Endothelial cell of hepatic sinusoid (primary cell): Measurements from ENCODE around the gene ID4.

Source experiments
- in situ Hi-C: cut with HindIII; loops from 2 replicates; pipeline ENCODE4 v1.10.0; 2017; ENCODE audit warnings: low sequenced_read_pairs

Gene ID4, protein sequence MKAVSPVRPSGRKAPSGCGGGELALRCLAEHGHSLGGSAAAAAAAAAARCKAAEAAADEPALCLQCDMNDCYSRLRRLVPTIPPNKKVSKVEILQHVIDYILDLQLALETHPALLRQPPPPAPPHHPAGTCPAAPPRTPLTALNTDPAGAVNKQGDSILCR

DNA sequence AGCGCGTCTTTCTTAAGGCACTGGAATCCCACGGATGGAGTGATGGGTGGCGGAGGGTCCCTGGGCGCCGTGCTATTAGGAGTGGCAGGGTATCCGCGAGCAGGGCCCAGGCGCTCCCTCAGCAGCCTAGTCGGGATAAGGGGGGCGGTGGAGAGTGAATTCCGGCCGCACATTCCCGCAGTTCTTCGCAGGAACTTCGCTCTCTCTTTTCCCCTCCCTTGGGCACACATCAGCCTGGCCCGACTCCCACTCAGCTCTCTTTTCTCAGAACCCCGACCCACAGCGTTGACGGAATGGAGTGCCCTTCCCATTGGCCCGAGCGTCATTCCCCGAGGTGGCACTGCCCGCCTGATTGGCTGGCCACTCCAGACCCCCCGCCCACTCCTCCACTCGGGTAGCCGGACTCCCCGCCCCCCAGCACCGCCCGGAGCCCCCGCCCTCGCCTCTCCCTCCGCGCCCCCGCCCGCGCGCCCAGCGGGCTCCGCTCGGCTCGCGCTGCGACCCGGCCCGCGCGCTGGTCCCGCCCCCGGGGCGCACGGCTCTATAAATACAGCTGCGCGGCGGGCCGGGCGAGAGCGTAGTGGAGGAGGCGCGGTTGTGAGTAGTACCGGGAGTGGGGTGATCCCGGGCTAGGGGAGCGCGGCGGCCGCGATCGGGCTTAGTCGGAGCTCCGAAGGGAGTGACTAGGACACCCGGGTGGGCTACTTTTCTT is at the start of gene ID4:
TSS of gene ID4 (plus strand) at position 572 of the 712 bp plus-strand sequence. CDS start 385 bp downstream, outside the sequence.
- in situ Hi-C loops = no loop called here

DNA sequence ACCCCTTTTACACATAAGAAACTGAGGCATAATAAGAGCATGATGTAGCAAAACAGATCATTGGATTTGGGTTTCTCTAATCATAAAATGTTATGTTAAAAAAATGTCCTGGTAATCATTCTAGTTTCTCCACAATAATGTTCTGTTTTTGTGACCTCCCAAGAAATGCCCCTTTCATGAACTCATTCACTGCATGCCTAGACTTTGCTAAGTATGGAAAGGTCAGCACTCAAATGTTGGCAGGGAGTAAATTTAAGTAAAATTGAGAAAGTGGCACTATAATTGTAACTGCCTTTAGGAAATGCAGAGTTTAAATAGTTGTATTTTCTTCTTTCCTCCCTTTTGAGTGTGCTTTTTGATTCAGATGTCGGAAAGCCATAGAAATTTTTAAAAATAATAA is 48.5 kb upstream of the ID4 start:
- in situ Hi-C loops = no loop called here

DNA sequence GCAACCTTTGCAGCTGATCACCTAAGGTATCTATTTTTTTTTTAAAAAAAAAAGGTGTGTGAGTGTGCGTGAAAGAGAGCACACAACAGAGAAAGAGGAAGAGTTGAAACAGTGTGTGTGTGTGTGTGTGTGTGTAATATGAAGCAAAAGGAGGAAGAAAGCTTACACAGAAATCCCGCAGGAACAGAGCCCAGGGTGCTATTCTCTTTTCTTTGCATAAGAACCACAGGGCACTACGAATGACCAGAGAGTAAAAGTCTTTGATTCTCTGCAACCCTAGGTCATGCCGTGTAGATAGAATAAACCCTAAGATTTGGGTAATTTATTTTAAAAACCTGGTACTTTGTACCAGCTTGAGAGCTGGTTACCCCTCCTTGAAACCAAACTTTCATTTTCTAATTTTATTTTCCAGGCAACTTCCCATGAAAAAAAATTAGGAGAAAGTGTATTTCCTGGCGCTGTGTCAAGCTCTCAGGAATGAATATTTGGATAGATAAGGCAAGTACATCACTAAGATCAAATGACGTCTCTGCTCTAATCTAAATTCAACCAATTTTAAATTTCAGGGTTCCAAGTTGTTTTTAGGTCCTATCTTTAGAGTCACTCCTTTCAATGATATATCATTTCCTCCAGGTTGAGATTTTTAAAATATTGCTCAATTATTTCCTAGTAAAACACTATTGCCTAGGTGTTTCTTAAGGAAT is 47.9 kb upstream of the ID4 start:
- in situ Hi-C loops = no loop called here

DNA sequence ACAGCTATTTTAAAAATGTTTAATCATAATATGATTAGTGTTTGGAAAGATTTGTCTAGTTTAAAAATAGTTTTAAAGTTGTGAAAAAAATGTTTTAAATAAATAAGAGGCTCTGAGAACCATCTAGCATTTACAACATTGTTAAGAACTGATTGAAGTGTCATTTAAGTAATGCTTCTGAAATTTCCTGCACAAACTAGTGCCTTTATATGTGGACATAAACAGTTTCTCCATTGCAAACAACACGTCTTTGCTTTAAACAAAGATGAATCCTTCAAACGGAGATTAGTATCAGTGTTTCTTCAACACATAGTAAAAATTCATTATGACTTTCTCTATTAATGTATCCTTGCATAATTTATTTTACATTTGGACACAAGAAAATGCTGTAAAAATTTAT is 45.9 kb upstream of the ID4 start:
- in situ Hi-C loops = no loop called here

DNA sequence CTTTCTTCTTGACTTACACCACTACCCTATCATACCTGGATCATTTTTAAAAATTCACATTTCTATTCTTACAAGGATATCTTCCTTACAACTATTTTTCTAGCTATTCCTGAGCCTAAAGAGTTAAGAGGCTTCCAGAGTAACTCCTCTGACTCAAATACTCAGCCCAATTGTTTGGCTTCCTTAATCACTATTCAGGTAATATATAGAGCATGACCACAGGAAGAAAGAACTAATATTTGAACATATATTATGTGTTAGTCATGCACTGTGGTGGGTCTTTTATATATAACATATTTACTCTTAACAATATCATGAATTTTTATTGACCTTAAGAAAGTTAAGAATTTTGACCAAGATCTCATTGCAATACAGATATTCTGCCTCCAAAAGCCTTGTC is 42.0 kb upstream of the ID4 start:
- in situ Hi-C loops = no loop called here

DNA sequence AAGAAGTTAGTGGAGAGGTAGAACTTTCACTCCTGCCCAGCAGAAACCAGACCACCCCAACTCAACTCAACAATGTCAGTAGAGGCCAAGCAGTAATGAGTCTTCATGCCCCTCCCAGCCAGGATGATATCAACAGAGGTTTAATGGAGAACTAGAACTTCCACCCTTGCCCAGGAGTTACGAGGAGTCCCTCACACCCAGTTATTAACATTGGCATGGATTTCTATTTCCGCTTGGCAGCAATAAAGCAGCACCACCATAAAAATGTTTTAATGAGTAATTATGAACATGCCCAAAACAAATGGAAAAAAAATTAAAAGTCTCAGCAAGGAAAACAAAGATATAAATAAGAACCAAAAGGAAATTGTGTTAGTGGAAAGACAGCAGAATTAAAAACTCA is 40.7 kb upstream of the ID4 start:
- in situ Hi-C loops = no loop called here

DNA sequence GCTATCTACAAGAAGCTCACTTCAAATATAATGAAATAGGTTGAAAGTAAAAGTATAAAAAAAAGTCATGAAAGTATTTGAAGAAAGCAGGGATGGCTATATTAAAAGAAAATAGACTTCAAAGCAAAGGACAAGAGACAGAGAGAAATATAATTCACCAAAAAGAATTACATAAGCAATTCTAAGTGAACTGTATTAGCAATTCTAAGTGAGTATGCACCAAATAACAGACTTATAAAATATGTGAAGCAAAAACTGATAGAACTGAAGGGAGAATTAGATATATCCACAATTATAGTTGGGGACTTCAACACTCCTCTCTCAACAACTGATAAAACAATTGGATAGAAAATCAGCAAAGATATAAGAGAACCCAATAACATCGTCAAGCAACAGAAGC is 38.8 kb upstream of the ID4 start:
- in situ Hi-C loops = no loop called here

DNA sequence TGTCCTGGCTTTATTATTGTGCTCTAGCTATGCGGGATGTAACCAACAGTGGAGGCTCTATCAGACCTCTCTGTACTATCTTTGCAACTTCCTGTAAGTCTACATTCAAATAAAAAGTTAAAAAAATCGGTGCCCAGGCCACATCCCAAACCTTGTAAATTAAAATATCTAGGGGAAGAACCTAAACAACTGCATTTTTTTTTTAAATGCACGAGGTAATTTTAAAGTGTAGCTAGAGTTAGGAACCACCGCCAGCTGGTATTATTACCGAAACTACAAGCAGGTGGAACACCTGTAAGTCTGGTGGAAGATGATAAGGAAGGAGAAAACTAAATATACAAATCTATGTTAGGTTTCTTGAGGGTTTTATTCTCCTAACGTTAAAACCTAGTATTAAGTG is 34.5 kb upstream of the ID4 start:
- in situ Hi-C loops = no loop called here

DNA sequence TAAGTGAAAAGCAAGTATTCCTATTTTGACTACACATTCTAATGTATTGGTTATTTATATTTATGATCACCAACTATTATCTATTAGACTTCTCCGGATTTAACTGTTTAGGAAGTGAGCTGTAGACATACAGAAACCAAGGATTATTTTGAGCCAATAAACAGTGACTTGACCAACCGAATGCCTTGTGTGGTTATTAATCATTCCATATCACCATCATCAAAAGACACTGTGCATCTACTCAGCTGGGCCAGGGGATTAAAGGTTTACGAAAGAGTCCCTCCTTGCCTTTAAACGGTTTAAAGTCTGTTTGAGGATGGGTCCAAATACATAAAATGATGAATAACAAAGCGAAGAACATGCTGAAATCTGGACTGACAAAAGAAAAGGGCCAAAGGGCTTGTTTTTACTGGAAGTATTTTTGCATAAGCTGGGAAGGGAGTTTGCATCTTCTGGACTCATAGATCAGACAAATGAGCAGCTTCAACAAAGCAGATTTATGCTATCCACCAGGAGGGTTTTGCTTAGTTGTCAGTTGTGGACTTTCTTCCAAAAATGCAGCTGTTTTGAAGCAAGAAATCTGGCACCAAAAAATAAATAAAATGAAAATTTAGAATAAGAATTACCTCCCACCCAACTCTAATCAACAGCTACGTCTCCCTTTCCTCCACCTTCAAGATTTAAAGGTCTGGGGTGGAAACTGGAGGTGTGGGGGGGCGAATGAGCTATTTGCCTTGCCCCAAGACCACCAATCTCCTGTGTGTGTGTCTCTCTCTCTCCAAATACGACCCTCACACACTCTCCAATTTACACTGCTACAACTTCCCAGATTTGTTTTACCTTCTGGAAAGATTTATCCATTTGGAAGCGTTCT is 33.6 kb upstream of the ID4 start:
- in situ Hi-C loops = no loop called here

DNA sequence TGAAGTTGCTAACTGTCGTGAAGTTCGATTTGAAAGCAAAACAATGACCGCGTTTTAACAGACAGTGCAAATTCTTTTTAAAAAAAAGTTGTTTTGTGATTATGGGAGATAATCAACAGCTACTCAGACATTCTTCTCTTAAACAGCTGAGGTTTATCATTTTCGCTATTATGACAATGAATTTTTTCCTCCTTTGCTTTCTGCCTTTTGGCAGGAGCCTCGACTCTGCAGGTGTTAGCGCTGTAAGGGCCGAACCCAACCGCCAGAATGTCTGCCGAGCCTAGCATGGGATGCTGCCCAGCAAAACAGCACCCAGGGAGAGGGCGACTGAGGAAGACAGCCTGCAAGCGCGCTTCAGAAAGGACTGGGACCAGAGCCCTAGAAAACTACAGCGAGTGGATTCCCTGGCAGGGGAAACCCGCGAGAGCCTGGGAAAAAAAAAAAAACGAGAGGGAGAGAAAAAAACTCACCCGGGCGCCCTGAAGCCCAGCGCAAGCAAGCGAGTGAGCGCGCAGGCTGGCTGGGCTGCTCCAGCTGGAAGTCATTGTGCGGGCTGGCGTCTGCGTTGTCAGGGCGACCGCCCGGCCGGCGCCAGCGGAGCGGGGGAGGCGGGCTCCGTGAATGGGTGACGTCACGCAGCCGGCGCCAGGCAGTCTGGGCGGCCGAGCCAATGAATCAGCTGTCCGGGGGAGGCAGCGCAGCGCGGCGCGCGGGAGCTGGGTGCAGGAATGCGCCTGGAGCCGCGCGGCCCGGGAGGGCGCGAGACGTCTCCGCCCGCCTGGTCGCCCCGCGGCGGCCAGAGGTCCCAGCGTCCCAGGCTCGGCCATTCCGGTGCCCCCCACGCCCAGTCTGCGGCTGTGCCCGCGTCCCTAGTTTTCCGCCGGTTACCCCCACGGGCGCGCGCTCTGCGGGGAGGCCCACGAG is 32.7 kb upstream of the ID4 start:
- in situ Hi-C loops = no loop called here

DNA sequence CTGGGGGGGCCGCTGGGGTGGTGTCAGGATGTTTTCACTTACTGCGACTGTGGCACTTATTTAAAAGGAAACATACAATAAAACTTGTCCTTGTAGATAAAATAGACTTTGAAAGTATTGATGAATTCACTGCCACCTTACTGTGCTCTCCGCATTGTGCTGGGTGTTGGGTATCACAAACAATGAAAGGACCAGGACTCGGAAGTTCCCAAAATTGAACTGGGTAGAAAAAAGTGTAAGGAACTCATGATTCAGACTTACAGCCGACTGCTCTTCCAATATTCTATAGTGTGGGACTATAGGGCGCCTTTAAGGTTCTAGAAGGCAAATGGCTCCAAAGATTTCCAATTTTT is 32.1 kb upstream of the ID4 start:
- in situ Hi-C loops = no loop called here

DNA sequence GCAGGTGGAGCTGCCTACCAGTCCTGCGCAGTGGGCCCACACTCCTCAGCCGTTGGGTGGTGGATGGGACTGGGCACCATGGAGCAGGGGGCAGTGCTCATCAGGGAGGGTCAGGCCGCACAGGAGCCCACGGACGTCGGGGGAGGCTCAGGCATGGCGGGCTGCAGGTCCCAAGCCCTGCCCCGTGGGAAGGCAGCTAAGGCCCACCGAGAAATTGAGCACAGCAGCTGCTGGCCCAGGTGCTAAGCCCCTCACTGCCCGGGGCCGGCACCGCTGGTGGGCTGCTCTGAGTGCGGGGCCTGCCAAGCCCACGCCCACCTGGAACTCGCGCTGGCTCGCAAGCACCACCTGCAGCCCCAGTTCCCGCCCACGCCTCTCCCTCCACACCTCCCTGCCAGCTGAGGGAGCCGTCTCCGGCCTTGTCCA is 30.2 kb upstream of the ID4 start:
- in situ Hi-C loops = no loop called here

DNA sequence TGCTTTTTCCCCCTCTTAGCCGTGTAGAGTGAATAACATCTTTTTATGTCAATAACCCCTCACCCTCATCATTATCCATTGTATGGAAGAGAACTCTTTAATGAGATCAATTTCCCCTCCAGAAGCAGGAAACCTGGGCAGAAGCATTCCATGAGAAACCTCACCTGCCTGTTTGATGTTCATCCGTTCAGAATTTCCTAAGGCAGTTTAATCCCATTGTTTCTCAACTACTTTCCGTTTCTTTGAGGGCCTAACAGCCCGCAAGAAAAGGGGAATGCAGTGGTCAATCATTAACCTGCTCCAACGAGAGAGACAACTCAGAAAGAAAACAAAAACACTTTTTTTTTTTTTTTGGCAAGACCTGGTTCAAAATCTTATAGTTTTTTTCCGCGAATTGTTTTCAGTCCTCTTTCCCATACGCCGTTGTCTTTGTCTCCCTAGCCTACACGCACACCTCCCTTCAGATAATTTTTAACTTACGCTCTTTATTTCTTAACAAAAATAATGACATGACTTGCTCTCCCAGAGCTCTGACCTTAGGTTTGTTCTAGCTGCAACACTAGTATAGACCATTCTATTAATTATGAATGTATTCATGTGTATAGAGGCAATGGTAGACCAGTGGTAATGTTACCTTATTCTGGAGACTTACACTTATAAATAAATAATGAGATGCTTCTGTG is 25.6 kb upstream of the ID4 start:
- in situ Hi-C loops = no loop called here

DNA sequence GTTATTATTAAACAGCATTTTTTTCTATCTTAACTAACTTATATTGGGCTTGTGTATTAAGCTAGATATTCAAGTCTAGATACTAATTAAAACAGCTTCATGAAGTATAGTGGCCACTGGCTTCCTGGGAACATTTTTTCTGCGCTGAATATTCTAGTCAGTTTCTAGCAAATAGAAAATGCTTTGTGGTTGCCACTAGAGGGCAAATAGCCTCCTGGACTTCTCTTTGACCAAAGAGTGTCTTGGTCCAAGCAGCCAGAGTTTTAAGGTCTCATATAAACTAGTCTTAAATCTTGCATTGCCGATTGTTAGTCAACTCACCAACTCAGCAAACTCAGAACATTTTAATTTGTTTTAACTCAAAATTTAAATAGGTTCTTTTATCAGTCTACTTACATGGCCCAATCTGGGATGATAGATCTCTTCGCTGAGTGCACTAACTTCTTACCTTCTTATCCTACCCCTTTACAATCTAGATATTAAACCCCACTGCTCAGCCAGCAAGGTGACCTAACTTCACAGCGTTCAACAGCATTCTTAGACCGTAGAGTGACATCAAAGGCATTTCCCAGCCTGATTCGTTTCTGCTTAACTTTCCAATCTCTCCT is 24.6 kb upstream of the ID4 start:
- in situ Hi-C loops = no loop called here

DNA sequence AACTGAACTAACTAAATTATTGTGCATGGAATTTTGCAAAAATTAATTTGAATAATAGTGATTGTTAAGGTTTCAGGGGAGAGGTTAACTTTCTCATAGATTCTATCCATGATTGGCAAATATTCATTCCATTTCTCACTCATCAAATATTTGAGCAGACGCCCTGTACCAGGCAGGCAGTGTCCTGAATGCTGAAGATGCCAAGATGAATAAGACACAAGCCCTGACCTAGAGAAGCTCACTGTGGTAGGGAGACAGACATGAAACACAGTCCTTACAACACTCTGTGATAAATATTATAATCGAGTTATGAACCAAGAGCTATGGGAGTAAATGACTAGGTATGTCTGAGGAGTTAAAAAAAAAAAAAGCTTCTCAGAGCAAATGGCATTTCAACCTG is 18.4 kb upstream of the ID4 start:
- in situ Hi-C loops = no loop called here

DNA sequence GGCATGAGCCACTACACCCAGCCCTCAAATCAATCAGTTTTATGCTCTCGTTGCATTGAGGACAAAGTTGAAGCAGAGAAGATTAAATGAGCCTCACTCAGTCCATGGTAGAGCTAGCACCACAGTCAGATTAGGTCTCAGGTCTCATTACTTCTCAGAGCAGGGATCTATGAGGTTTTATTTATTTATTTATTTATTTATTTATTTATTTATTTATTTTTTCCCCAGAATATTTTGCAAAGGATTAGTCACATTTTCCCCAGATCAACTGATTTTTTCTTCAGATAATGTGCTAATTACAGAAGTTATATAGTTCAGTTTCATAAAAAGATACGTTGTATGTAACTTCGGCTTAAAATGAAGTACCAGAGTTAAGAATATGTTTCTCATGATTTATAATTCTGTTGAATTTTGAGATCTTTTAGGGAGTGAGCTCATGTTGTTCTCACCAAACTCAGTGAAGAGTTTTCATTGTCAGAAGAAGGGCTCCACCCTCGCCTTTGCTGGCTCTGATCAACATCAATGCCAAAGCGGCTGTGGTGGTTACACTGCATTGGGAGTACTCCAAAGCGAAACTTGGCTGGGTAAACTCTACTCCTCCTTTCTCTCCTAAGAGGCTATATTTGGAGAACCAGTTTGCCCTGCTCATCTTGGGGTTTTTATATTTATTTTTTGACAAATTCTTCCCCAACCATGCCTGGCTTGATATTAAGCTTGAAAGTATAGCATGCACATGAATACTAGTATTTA is 12.9 kb upstream of the ID4 start:
- in situ Hi-C loops = no loop called here

DNA sequence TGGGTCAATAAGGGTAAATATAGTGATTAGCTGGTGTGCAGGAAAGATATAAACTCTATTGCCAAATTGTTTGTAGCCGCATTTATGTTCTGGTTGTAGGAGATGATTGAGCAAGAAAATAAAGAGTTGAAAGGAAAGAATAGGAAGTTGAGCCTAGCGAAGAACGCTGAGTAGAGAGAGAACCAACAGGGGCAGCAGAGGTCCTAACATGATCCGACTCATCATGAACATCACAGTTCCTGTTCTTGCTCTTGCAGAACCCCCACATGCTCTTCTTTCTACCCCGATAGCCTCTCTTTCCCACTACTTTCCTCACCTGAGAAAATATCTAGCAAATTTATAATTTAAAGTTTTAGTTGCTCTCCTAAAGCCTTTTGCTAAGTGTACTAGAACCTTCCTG is 9.9 kb upstream of the ID4 start:
- in situ Hi-C loops = no loop called here

DNA sequence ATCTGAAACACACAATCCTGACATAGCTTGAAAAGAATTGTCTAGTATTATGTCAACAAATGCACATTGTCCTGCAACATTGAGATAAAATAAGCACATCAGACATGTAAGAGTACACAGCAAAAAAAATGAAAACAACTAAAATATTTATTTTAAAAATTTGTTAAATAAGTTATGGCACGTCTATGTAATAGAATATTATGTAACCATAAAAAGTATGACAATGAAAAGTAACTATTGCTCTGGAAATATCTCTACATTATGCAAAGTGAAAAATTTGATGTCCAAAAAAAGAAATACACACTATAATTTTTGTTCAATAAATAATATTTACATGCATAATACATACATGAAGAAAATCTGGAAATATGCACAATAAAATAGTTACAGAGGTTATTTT is 9.3 kb upstream of the ID4 start:
- in situ Hi-C loops = no loop called here

DNA sequence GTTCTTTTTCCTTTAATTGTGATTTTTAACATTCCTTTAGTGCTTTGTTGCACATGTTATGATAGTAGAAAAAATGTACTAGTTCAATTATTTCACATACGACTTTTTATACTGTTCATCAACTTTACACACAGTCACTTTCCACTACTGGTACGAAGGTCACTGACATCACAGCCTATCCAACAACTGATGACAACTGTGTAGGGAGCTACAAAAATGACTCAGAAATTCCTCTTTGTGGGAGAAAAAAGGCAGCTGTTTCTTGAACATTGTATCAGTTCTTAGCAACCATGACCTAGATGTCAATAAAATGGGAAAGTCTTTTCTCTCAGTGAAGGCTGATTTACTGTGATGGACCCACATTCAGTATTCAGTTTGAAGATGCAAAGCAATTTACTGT is 7.0 kb upstream of the ID4 start:
- in situ Hi-C loops = no loop called here
